CD4-positive, alpha-beta T cell (primary cell): ENCODE measurements around the gene USPL1. TPM values are rescaled to one million over a fixed set of nuclear protein-coding genes. Genes with fewer than 3 reads are reported as not detected.

Source experiments
- ATAC-seq: fragments of 200-7000 bp; cut with Tn5 transposase; one replicate; pipeline ENCODE4 v1.10.0; 2022; ENCODE audit warnings: mild to moderate bottlenecking; ENCODE audit not compliant: poor library complexity
- CTCF ChIA-PET: fragments of 350-600 bp; sonication (Branson Sonifier 250); formaldehyde crosslinking; loops from one replicate; lab custom pipeline; 2021; ENCODE audit warnings: antibody characterized with exemption, inconsistent platforms; lab: Charles Lee
- POLR2A ChIA-PET: fragments of 350-600 bp; sonication (Branson Sonifier 250); formaldehyde crosslinking; loops from one replicate; lab custom pipeline; 2021; ENCODE audit warnings: antibody characterized with exemption, inconsistent platforms; lab: Charles Lee
- DNase-seq, 14 experiments: peaks; one replicate each; pipeline ENCODE4 v3.0.0-alpha.2; 2013 to 2020; ENCODE audit warnings: mixed read lengths in 2 of 14
- H3K27ac ChIP-seq, 2 donors: one replicate each; pipeline versions ENCODE4 v1.5.1 to v1.7.0; 2013; ENCODE audit warnings: low read length in 2 of 2, low read depth in 1 of 2, mild to moderate bottlenecking in 1 of 2
- H3K27me3 ChIP-seq, 2 experiments: 1 replicate in 1 of 2; 2 replicates in 1 of 2; pipeline versions ENCODE4 v1.6.1 to v1.7.0; 2013; ENCODE audit warnings: low read length in 2 of 2, control low read depth in 1 of 2, mild to moderate bottlenecking in 1 of 2, moderate library complexity in 1 of 2; ENCODE audit not compliant: insufficient read depth in 2 of 2, control insufficient read depth in 1 of 2
- H3K36me3 ChIP-seq: one replicate; pipeline ENCODE4 v1.6.1; 2013; ENCODE audit warnings: low read length, control low read depth; ENCODE audit not compliant: insufficient read depth
- H3K4me1 ChIP-seq: one replicate; pipeline ENCODE4 v1.6.1; 2013; ENCODE audit warnings: low read length, control low read depth; ENCODE audit not compliant: insufficient read depth
- H3K4me3 ChIP-seq: one replicate; pipeline ENCODE4 v1.5.1; 2013; ENCODE audit warnings: mild to moderate bottlenecking, low read length, moderate library complexity
- H3K9me3 ChIP-seq, 2 experiments: 1 replicate in 1 of 2; 2 replicates in 1 of 2; pipeline versions ENCODE4 v1.6.1 to v1.7.0; 2013; ENCODE audit warnings: low read length in 2 of 2, mild to moderate bottlenecking in 2 of 2, control low read depth in 1 of 2, moderate library complexity in 1 of 2; ENCODE audit not compliant: control insufficient read depth in 1 of 2, insufficient read depth in 1 of 2
- H3K27ac Mint-ChIP-seq: one replicate; pipeline ENCODE4 v1.8.0; 2020; ENCODE audit warnings: mixed read lengths
- H3K27me3 Mint-ChIP-seq: one replicate; pipeline ENCODE4 v1.8.0; 2021; ENCODE audit warnings: mixed read lengths
- H3K36me3 Mint-ChIP-seq: one replicate; pipeline ENCODE4 v1.8.0; 2021; ENCODE audit warnings: low read depth, mixed read lengths
- H3K4me1 Mint-ChIP-seq: one replicate; pipeline ENCODE4 v1.8.0; 2021; ENCODE audit warnings: low read depth, mixed read lengths
- H3K4me3 Mint-ChIP-seq: one replicate; pipeline ENCODE4 v1.8.0; 2020; ENCODE audit warnings: mild to moderate bottlenecking, mixed read lengths
- H3K9me3 Mint-ChIP-seq: one replicate; pipeline ENCODE4 v1.8.0; 2020; ENCODE audit warnings: mixed read lengths
- intact Hi-C, 2 experiments: fragments of 100-400 bp; cut with DNase I in 1 of 2; cut with micrococcal nuclease in 1 of 2; formaldehyde crosslinking; loops; one replicate each; pipeline versions ENCODE4 v1.15.1 to v1.9.0; 2023 to 2025; cut with DNase I, micrococcal nuclease
- total RNA-seq, 174 experiments: library from RNA in 2 of 174; stranded (reverse) in 2 of 174; gene quantifications; one replicate each; pipeline ENCODE4 v1.2.3 and lab custom pipeline; 2021 to 2026
- TF ChIP-seq, protein P1 (sequence below): fragments of 200-600 bp; IDR thresholded peaks from one replicate; pipeline ENCODE4 v1.8.0; 2022; ENCODE audit warnings: antibody characterized with exemption, mild to moderate bottlenecking

Gene USPL1
- total RNA-seq, 2 experiments from 2014 or later, result 41.2 to 42.0 TPM

DNA sequence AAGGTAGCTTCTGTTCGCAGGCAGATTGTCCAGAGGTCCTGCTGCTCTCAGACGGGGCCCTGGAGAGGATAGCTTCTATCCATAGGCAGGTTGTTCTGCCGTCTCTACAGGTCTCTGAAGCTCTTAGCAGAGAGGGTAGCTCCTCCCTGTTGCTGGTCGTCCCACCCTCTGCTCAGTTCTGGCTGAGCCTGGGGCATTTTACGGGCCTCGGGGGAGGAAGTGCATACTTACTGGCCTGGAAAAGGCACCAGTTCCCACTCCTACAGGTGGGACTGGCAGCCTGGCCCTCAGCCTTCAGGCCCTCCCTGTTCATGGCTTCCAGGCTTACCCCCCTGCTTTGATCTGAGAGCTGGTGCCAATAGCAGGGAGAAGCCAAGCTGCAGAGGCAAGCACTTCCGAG lies 42.3 kb downstream of the USPL1 start:
- H3K27ac Mint-ChIP-seq, result no peak overlapping the region
- ATAC-seq (no peak), DNase-seq (no peak)
- H3K4me3 Mint-ChIP-seq, result no peak overlapping the region
- H3K4me1 Mint-ChIP-seq, result peaks cover 9% of the 10 kb centered on the region
- Histone ChIP-seq H3K4me1 (no peaks in the 10 kb centered on the region), H3K4me3 (no peak overlapping the region), H3K27ac (no peak overlapping the region), H3K36me3 (peaks cover 46% of the 10 kb centered on the region), H3K27me3 (no peaks in the 10 kb centered on the region), H3K9me3 (no peaks in the 10 kb centered on the region)
- intact Hi-C loops, result no loop called here
- H3K9me3 Mint-ChIP-seq, result no peaks in the 10 kb centered on the region
- H3K27me3 Mint-ChIP-seq, result no peaks in the 10 kb centered on the region
- POLR2A ChIA-PET, result no interaction called here
- CTCF ChIA-PET, result no interaction called here
- peaks cover 48% of the 10 kb centered on the region for H3K36me3 Mint-ChIP-seq
- TF ChIP-seq, protein P1, sequence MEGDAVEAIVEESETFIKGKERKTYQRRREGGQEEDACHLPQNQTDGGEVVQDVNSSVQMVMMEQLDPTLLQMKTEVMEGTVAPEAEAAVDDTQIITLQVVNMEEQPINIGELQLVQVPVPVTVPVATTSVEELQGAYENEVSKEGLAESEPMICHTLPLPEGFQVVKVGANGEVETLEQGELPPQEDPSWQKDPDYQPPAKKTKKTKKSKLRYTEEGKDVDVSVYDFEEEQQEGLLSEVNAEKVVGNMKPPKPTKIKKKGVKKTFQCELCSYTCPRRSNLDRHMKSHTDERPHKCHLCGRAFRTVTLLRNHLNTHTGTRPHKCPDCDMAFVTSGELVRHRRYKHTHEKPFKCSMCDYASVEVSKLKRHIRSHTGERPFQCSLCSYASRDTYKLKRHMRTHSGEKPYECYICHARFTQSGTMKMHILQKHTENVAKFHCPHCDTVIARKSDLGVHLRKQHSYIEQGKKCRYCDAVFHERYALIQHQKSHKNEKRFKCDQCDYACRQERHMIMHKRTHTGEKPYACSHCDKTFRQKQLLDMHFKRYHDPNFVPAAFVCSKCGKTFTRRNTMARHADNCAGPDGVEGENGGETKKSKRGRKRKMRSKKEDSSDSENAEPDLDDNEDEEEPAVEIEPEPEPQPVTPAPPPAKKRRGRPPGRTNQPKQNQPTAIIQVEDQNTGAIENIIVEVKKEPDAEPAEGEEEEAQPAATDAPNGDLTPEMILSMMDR, result no peak

DNA sequence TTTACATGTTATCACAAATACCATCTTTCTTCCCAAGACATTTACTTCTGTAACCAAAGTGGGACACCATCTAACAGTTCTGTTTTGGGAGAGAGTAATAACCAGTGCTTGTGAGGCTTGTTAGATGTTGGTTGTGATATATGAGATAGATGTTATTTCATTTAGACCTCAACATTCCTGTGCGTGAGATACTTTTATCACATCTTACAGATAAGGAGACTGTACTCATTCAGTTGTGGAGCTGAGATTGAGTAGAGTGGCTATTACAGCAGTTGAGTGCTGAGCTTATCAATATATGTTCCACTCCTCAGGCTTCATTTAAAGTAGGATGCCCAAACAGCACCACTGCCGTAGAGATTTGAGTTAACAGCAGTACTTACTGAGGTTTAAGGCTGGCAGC lies 43.1 kb downstream of the USPL1 start:
- Mint-ChIP-seq H3K4me3 (no peak overlapping the region), H3K4me1 (peaks cover 4% of the 10 kb centered on the region), H3K27ac (no peak overlapping the region), H3K36me3 (peaks cover 40% of the 10 kb centered on the region), H3K27me3 (no peaks in the 10 kb centered on the region), H3K9me3 (no peaks in the 10 kb centered on the region)
- H3K9me3 ChIP-seq, result no peaks in the 10 kb centered on the region
- DNase-seq (no peak), ATAC-seq (no peak)
- H3K4me1 ChIP-seq, result peaks cover 3% of the 10 kb centered on the region
- ChIA-PET CTCF (no interaction called here), POLR2A (no interaction called here)
- H3K27ac ChIP-seq, result no peak overlapping the region
- TF ChIP-seq, protein P1, result no peak
- no peaks in the 10 kb centered on the region for H3K27me3 ChIP-seq
- no peak overlapping the region for H3K4me3 ChIP-seq
- intact Hi-C loops, result no loop called here
- H3K36me3 ChIP-seq, result peaks cover 38% of the 10 kb centered on the region

DNA sequence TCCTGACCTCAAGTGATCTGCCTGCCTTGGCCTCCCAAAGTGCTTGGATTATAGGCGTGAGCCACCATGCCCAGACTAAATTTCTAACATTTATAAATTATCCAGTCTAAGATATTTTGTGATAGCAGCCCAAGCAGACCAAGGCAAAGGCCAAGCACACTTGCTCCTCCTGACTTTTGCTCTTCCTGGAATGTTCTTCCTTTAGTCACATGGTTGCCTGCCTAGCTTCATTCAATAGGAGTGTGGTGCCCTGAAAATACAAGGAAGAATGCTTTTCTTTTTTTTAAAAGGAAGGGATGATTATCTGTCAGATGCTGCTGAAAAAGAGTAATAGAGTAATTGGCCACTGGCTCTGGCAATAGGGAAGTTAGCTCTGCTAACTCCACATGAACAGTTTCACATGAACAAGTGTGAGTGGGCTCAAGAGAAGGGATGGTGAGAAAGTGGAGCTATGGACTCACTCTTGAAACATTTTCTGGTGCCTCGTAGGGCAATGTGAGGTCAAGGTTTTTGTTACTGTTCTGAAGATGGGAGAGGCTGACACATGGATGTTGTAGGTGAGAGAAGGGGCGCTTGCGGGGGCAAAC lies 47.1 kb downstream of the USPL1 start:
- CTCF ChIA-PET, result interaction anchor here (0.7 kb wide), 1 partner anchor 11 kb away, joined by 3 read pairs; no protein-coding TSS in a partner anchor
- TF ChIP-seq, protein P1, result no peak
- intact Hi-C loops, result no loop called here

More for the DNA sequence above, 47.1 kb downstream of the USPL1 start:
- peaks cover 6% of the 10 kb centered on the region for H3K4me1 ChIP-seq
- Mint-ChIP-seq H3K36me3 (peaks cover 1% of the 10 kb centered on the region), H3K4me3 (no peak overlapping the region), H3K27ac (no peak overlapping the region), H3K4me1 (no peaks in the 10 kb centered on the region), H3K9me3 (no peaks in the 10 kb centered on the region), H3K27me3 (no peaks in the 10 kb centered on the region)
- H3K4me3 ChIP-seq, result no peak overlapping the region
- POLR2A ChIA-PET, result no interaction called here
- no peaks in the 10 kb centered on the region for H3K9me3 ChIP-seq
- H3K27me3 ChIP-seq, result no peaks in the 10 kb centered on the region
- DNase-seq, result no peak
- peaks cover 3% of the 10 kb centered on the region for H3K36me3 ChIP-seq
- no peak for ATAC-seq
- H3K27ac ChIP-seq, result no peak overlapping the region
